Measurements from ENCODE around the gene MED8.

The MED8 gene

DNA sequence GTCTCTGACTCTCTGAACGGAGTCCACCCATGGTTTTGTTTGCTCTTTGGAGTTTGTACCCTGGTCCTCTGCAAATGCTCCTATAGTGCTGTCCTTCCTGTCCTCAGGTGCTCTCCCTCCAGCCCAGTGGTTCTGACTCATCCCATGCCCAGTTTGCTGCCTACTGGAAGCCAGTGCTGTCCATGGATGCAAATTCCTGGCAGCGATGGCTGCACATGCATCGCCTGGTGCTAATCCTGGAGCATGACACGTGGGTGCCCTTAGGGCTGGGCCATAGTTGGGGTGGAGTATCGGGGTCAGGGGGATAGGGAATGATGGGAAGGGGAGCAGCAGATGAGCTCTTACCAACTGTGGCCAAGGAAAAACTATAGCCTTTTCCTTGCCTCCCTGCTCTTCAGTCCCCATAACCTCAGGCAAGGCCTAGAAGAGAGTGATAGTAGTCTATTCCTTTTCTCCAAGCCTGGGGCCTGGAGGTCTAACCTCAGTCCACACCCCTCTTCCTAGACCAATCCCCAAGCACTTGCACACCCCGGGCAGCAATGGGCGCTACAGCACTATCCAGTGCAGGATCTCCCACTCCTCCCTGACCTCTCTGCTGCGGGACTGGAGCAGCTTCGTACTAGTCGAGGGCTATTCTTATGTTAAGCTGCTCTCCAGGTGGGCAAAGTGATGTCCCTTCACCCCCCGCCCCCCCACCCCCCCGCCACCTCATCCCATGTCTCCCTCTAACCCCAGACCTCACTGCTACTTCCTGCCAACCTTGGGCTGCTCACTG lies 32.6 kb upstream of the MED8 start:
- H3K9me3 ChIP-seq (replicated peaks; ENCODE audit: insufficient read depth, low read length): no peaks in the 10 kb centered on the region
- no peaks in the 10 kb centered on the region for H3K9me2 ChIP-seq (replicated peaks; ENCODE audit: insufficient read depth, low read length)
- no peaks in the 10 kb centered on the region for H3F3A ChIP-seq (ENCODE audit: insufficient read depth, low read length)
- no peaks in the 10 kb centered on the region for H3K27me3 ChIP-seq (replicated peaks; ENCODE audit: insufficient read depth, low read length)
- H2AFZ ChIP-seq (ENCODE audit: low read length): no peak overlapping the region
- no peaks in the 10 kb centered on the region for H3K4me1 ChIP-seq (ENCODE audit: low read length)
- no peaks in the 10 kb centered on the region for H3K79me2 ChIP-seq (ENCODE audit: low read length)
- DNase-seq: no peak
- no peak overlapping the region for H3K27ac ChIP-seq (ENCODE audit: low read length)
- no peak overlapping the region for H3K4me2 ChIP-seq (ENCODE audit: low read depth, low read length)
- TF ChIP-seq, protein P1, sequence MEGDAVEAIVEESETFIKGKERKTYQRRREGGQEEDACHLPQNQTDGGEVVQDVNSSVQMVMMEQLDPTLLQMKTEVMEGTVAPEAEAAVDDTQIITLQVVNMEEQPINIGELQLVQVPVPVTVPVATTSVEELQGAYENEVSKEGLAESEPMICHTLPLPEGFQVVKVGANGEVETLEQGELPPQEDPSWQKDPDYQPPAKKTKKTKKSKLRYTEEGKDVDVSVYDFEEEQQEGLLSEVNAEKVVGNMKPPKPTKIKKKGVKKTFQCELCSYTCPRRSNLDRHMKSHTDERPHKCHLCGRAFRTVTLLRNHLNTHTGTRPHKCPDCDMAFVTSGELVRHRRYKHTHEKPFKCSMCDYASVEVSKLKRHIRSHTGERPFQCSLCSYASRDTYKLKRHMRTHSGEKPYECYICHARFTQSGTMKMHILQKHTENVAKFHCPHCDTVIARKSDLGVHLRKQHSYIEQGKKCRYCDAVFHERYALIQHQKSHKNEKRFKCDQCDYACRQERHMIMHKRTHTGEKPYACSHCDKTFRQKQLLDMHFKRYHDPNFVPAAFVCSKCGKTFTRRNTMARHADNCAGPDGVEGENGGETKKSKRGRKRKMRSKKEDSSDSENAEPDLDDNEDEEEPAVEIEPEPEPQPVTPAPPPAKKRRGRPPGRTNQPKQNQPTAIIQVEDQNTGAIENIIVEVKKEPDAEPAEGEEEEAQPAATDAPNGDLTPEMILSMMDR (IDR thresholded peaks at IDR 0.05; ENCODE audit: low read length): no peak
- TF ChIP-seq EZH2 (optimal IDR thresholded peaks at IDR 0.05; ENCODE audit: low read depth, low read length): no peak
- TF ChIP-seq EZH2phosphoT487 (IDR thresholded peaks at IDR 0.05; ENCODE audit: low read length): no peak
- H3K9ac ChIP-seq (ENCODE audit: low read length): no peak overlapping the region
- H3K36me3 ChIP-seq (replicated peaks; ENCODE audit: insufficient read depth, low read length): no peaks in the 10 kb centered on the region
- H3K4me3 ChIP-seq (ENCODE audit: low read length): no peak overlapping the region
- H4K20me1 ChIP-seq (ENCODE audit: insufficient read depth, low read length): no peaks in the 10 kb centered on the region

DNA sequence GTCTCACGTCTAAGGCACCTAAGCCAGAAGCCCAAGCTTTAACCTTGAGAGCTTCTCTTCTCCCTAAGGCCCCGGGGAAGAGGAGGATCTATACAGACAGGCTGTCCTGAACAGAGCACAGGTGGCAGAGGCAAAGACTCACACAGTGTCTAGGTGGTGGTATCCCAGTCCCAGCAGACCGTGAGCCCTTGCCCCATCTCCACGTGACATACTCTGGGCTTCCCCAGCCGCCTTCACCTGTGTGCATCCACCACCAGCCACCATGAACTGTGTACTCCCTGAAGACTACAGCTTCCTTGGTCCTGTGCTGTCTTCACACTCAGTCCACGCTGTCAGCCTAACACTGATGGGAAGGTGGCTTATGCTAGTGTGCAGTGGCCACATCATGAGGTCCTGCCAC lies 31.8 kb upstream of the MED8 start:
- H3K9me3 ChIP-seq (replicated peaks; ENCODE audit: insufficient read depth, low read length): no peaks in the 10 kb centered on the region
- H2AFZ ChIP-seq (ENCODE audit: low read length): no peak overlapping the region
- no peaks in the 10 kb centered on the region for H3K4me1 ChIP-seq (ENCODE audit: low read length)
- no peaks in the 10 kb centered on the region for H3K9me2 ChIP-seq (replicated peaks; ENCODE audit: insufficient read depth, low read length)
- H3K79me2 ChIP-seq (ENCODE audit: low read length): no peaks in the 10 kb centered on the region
- no peaks in the 10 kb centered on the region for H4K20me1 ChIP-seq (ENCODE audit: insufficient read depth, low read length)
- H3K27ac ChIP-seq (ENCODE audit: low read length): no peak overlapping the region
- H3K9ac ChIP-seq (ENCODE audit: low read length): no peak overlapping the region
- TF ChIP-seq EZH2phosphoT487 (IDR thresholded peaks at IDR 0.05; ENCODE audit: low read length) (no peak), EZH2 (optimal IDR thresholded peaks at IDR 0.05; ENCODE audit: low read depth, low read length) (no peak)
- TF ChIP-seq, protein P1 (IDR thresholded peaks at IDR 0.05; ENCODE audit: low read length): no peak
- no peaks in the 10 kb centered on the region for H3F3A ChIP-seq (ENCODE audit: insufficient read depth, low read length)
- DNase-seq: no peak
- H3K4me3 ChIP-seq (ENCODE audit: low read length): no peak overlapping the region
- H3K4me2 ChIP-seq (ENCODE audit: low read depth, low read length): no peak overlapping the region
- H3K36me3 ChIP-seq (replicated peaks; ENCODE audit: insufficient read depth, low read length): no peaks in the 10 kb centered on the region
- no peaks in the 10 kb centered on the region for H3K27me3 ChIP-seq (replicated peaks; ENCODE audit: insufficient read depth, low read length)

DNA sequence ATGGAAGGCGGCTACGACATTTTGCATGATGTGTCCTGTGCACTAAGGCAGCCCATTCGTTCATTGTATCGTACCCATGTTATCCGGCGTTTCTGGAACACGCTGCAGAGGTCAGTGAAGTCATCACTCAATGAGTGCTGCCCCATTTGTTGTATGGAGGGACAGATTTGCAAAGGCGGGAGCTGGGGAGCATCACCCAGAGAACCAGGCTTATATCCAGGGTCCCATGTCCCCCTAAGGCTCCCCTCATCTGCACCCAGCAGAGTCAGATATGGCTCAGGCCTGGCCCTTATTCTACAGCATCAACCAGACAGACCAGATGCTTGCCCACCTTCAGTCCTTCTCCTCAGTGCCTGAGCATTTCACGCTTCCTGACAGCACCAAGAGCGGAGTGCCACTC lies 31.3 kb upstream of the MED8 start:
- Histone ChIP-seq H3K36me3 (replicated peaks; ENCODE audit: insufficient read depth, low read length) (no peaks in the 10 kb centered on the region), H3K4me1 (ENCODE audit: low read length) (no peaks in the 10 kb centered on the region), H3K4me2 (ENCODE audit: low read depth, low read length) (no peak overlapping the region), H3K79me2 (ENCODE audit: low read length) (no peaks in the 10 kb centered on the region), H4K20me1 (ENCODE audit: insufficient read depth, low read length) (no peaks in the 10 kb centered on the region), H2AFZ (ENCODE audit: low read length) (no peak overlapping the region), H3K9ac (ENCODE audit: low read length) (no peak overlapping the region), H3K9me2 (replicated peaks; ENCODE audit: insufficient read depth, low read length) (no peaks in the 10 kb centered on the region), H3F3A (ENCODE audit: insufficient read depth, low read length) (no peaks in the 10 kb centered on the region), H3K9me3 (replicated peaks; ENCODE audit: insufficient read depth, low read length) (no peaks in the 10 kb centered on the region), H3K27ac (ENCODE audit: low read length) (no peak overlapping the region), H3K27me3 (replicated peaks; ENCODE audit: insufficient read depth, low read length) (no peaks in the 10 kb centered on the region), H3K4me3 (ENCODE audit: low read length) (no peak overlapping the region)
- TF ChIP-seq, protein P1 (IDR thresholded peaks at IDR 0.05; ENCODE audit: low read length): no peak
- no peak for TF ChIP-seq EZH2 (optimal IDR thresholded peaks at IDR 0.05; ENCODE audit: low read depth, low read length)
- TF ChIP-seq EZH2phosphoT487 (IDR thresholded peaks at IDR 0.05; ENCODE audit: low read length): no peak
- DNase-seq: no peak
